Activated T-cell treated with anti-CD3 and anti-CD28 coated beads, Interleukin-2, amount 50 U/mL, for 4 hours (primary cell): Measurements from ENCODE around the gene MYOD1. TPM values are rescaled to one million over a fixed set of nuclear protein-coding genes. Genes with fewer than 3 reads are reported as not detected.

Source experiments
- ATAC-seq, 2 donors: fragments of 200-7000 bp; cut with Tn5 transposase; one replicate each; pipeline ENCODE4 v1.10.0; 2021
- DNase-seq: peaks from one replicate; pipeline ENCODE4 v3.0.0-alpha.2; 2020
- H3K27me3 Mint-ChIP-seq: one replicate; pipeline ENCODE4 v1.8.0; 2021; ENCODE audit warnings: low read depth, mixed read lengths
- H3K36me3 Mint-ChIP-seq: one replicate; pipeline ENCODE4 v1.8.0; 2022; ENCODE audit warnings: mixed read lengths; ENCODE audit not compliant: insufficient read depth
- H3K4me1 Mint-ChIP-seq: one replicate; pipeline ENCODE4 v1.8.0; 2021; ENCODE audit warnings: low read depth, mixed read lengths
- H3K4me3 Mint-ChIP-seq: one replicate; pipeline ENCODE4 v1.8.0; 2021; ENCODE audit warnings: mild to moderate bottlenecking, moderate library complexity, mixed read lengths
- H3K9me3 Mint-ChIP-seq: one replicate; pipeline ENCODE4 v1.8.0; 2021; ENCODE audit warnings: mixed read lengths
- total RNA-seq, 3 donors: library from RNA; stranded (reverse); gene quantifications; one replicate each; pipeline ENCODE4 v1.2.1, GENCODE V29; 2021

MYOD1 gene
- not detected for total RNA-seq

DNA sequence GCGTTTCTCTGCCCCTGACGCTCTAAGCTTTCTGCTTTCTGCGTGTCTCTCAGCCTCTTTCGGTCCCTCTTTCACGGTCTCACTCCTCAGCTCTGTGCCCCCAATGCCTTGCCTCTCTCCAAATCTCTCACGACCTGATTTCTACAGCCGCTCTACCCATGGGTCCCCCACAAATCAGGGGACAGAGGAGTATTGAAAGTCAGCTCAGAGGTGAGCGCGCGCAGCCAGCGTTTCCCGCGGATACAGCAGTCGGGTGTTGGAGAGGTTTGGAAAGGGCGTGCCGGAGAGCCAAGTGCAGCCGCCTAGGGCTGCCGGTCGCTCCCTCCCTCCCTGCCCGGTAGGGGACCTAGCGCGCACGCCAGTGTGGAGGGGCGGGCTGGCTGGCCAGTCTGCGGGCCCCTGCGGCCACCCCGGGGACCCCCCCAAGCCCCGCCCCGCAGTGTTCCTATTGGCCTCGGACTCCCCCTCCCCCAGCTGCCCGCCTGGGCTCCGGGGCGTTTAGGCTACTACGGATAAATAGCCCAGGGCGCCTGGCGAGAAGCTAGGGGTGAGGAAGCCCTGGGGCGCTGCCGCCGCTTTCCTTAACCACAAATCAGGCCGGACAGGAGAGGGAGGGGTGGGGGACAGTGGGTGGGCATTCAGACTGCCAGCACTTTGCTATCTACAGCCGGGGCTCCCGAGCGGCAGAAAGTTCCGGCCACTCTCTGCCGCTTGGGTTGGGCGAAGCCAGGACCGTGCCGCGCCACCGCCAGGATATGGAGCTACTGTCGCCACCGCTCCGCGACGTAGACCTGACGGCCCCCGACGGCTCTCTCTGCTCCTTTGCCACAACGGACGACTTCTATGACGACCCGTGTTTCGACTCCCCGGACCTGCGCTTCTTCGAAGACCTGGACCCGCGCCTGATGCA lies at the start of gene MYOD1:
Gene MYOD1, plus strand, starts transcription at position 544 of the 910 bp plus-strand sequence. Its CDS starts 212 bp downstream, at position 756.
- no peak for DNase-seq
- ATAC-seq: no peak
- Mint-ChIP-seq H3K27me3 (peaks cover 40% of the 10 kb centered on the region), H3K36me3 (no peaks in the 10 kb centered on the region), H3K9me3 (no peaks in the 10 kb centered on the region), H3K4me1 (no peaks in the 10 kb centered on the region), H3K4me3 (no peak within 1 kb of the TSS)

DNA sequence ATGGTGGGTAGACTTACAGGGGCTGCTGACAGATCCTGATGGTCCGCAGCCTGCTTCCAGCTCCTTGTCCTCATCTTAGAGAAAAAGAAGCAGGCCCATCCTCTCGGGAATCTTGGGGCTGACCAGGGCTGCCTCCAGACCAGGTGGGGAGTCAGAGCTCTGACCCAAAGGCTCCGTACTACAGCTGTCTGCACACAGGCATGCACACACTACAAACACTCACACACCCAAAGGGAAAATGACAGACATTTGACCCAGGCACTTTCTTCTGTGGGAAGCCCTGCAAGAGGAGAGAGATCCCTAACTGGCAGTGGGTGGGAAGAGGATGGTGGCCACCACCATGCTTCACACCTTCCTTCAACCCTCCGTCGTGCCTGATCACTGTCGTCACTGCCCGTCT lies 46.9 kb upstream of the MYOD1 start:
- Mint-ChIP-seq H3K27me3 (peaks cover 15% of the 10 kb centered on the region), H3K36me3 (no peaks in the 10 kb centered on the region), H3K9me3 (peaks cover 19% of the 10 kb centered on the region), H3K4me1 (no peaks in the 10 kb centered on the region), H3K4me3 (no peak overlapping the region)
- ATAC-seq (no peak), DNase-seq (no peak)

DNA sequence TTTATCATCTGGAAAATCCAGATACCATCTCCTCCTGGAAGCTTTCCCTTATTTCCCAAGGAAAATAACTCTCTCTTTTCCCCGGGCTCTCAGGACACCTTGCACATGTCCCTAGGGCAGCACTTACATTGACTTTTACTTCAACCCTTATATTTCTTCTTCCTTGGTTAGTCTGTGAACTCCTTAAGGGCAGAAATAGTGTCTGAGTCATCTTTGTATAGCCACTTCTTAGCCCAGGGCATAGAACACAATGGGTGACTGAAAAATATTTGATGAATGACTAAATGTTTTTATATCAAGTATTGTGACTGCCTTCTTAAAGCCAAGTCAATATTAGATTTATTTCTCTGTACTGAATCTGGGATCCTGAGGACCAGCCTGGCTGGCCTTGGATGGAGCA lies 45.4 kb upstream of the MYOD1 start:
- peaks cover 15% of the 10 kb centered on the region for H3K27me3 Mint-ChIP-seq
- no peaks in the 10 kb centered on the region for H3K4me1 Mint-ChIP-seq
- no peaks in the 10 kb centered on the region for H3K36me3 Mint-ChIP-seq
- DNase-seq: no peak
- no peak for ATAC-seq
- no peak overlapping the region for H3K4me3 Mint-ChIP-seq
- peaks cover 19% of the 10 kb centered on the region for H3K9me3 Mint-ChIP-seq

DNA sequence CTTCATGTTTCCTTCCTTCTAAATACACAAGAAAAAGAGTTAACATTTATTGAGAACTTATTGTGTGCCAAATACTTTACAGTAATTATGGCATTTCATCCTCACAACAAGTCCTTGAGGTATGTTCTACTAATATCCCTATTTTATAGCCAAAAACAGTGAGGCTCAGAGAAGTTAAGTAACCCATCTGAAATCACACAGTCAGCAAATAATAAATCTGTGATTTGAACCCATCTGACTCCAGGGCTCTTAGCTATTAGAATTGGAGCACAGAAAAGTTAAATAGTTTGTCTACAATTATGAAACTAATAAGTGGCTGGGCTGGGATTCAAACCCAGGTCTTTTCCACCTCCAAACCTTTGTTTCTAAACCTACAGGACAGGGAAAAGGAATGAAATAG lies 36.5 kb upstream of the MYOD1 start:
- no peak for DNase-seq
- no peaks in the 10 kb centered on the region for H3K9me3 Mint-ChIP-seq
- no peak for ATAC-seq
- peaks cover 20% of the 10 kb centered on the region for H3K27me3 Mint-ChIP-seq
- H3K36me3 Mint-ChIP-seq: no peaks in the 10 kb centered on the region
- H3K4me3 Mint-ChIP-seq: no peak overlapping the region
- H3K4me1 Mint-ChIP-seq: no peaks in the 10 kb centered on the region

DNA sequence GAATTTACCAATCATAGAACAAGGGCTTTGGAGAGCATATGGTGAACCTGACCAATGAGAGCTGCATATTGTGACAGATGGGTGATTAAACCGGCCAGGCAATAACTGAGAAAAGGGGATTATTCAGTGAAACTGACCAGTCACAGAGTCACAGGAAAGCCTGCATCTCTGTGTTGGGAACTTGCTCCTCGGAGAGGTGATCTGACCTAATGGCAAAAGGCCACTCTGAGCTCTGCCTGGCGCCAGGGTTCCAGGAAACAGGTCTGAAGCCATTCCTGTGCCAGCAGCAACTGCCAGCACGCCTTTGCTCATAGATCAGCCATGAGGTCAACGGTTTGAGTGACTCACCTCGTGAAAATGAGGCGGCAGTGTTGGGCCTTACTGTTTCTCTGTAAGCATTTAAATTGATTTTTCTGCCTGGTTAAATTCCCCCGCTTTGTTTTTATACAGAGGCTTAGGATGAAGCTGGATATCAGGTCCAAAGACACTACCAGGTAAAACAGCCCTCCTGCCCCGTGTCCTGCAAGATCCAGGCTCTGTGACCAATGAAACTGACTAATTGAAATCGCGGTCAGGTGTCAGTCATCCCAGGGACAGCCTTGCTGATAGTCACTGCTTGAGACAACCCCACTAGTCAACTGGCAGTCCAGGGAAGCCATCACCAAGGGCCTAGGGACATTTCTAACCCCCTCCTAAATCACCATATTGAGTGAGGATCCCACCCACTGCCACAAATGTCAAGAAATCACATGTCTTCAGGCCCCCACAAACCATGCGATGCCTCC lies 35.8 kb upstream of the MYOD1 start:
- no peaks in the 10 kb centered on the region for H3K36me3 Mint-ChIP-seq
- H3K4me1 Mint-ChIP-seq: no peaks in the 10 kb centered on the region
- H3K27me3 Mint-ChIP-seq: peaks cover 20% of the 10 kb centered on the region
- ATAC-seq (no peak), DNase-seq (no peak)
- no peak overlapping the region for H3K4me3 Mint-ChIP-seq
- no peaks in the 10 kb centered on the region for H3K9me3 Mint-ChIP-seq

DNA sequence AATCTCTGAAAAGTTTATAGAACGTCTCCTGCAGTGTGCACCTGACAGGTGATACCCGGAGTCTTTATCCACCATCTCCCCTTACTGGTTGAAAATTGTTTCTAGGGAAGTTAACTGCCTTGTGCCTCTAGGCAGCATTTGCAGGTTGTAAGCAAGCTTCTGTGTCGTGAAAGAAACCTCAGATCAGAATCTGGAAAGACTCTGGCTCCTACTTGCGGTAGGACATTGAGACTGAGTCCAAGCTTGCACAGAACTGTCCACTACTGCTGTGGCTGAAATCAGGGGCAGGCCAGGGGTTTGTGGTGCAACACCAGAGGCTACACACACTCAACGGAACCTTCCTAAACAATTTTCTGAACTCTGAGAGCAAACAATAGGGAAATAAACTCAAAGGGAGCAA lies 34.8 kb upstream of the MYOD1 start:
- H3K4me1 Mint-ChIP-seq: no peaks in the 10 kb centered on the region
- no peak for ATAC-seq
- no peak for DNase-seq
- no peaks in the 10 kb centered on the region for H3K9me3 Mint-ChIP-seq
- H3K4me3 Mint-ChIP-seq: no peak overlapping the region
- peaks cover 20% of the 10 kb centered on the region for H3K27me3 Mint-ChIP-seq
- no peaks in the 10 kb centered on the region for H3K36me3 Mint-ChIP-seq

DNA sequence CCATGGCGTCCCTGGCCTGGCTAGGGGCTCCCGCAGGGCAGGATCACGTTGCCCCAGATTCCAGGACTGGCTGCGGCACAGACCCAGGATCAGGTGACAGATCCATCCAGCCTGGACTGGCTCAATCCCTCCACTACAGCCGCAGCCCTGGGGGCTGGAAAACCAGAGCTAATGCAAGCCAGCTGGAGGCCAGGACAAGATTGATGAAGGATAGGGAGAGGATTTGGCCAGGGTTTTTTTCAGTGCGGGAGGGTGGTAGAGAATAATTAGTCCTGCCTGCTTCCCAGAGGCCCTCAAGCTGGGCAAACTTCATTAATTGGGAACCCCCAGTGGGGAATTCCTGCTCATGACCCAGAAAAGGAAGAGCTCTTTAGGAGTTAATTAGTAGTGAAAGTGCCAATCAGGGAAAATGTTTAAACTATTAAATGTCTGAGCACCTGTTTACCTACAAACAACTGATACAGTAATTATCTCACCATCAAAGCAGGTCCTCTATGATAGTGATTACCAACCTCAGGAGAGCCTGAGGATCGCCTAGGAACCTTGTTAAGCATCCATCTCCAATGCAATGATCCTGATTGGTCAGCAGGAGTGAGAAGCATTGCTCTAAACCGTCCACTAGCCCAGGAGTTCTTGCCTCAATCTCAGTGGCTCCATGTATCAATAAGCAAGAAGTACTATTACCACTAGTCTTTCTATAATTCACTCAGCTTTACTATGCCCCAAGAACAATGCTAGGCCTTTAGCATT lies 33.0 kb upstream of the MYOD1 start:
- ATAC-seq: no peak
- no peaks in the 10 kb centered on the region for H3K4me1 Mint-ChIP-seq
- H3K9me3 Mint-ChIP-seq: no peaks in the 10 kb centered on the region
- no peaks in the 10 kb centered on the region for H3K36me3 Mint-ChIP-seq
- H3K27me3 Mint-ChIP-seq: peaks cover 17% of the 10 kb centered on the region
- no peak for DNase-seq
- H3K4me3 Mint-ChIP-seq: no peak overlapping the region

DNA sequence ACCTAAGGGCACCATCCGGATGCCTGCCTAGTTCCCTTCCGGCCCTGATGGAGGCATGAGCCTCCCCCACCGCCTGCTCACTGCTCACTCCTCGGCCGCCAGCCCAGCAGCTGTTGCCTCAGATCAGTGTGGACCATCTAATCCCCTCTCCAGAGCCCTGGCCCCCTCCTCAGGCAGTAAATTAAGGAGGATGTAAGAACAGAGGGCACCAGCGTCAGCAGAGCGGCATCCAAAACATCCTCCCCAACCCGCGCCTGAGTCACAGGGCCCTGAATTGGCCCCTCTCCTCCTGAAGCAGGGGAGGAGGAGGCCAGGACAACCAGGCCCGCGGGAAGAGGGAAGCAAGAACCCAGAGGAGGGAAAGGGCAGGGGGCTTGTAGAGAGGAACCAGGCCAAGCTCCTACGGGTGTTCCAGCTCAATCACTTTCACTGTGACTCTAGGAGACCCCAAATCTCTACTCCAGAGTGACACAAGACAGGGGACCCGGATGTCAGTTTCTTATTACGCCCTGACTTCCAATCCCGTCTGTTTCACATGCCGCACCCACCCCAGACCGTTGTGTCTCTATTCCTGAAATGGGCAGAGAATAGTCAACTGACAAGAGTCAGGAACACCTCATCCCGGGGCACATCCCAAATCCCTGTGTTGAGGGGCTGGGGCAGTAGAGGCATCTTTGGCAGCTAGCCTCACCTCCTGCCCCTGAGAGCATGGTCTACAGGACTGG lies 31.3 kb upstream of the MYOD1 start:
- Mint-ChIP-seq H3K27me3 (peaks cover 18% of the 10 kb centered on the region), H3K9me3 (no peaks in the 10 kb centered on the region), H3K36me3 (no peaks in the 10 kb centered on the region), H3K4me3 (no peak overlapping the region), H3K4me1 (no peaks in the 10 kb centered on the region)
- DNase-seq: no peak
- ATAC-seq: no peak

DNA sequence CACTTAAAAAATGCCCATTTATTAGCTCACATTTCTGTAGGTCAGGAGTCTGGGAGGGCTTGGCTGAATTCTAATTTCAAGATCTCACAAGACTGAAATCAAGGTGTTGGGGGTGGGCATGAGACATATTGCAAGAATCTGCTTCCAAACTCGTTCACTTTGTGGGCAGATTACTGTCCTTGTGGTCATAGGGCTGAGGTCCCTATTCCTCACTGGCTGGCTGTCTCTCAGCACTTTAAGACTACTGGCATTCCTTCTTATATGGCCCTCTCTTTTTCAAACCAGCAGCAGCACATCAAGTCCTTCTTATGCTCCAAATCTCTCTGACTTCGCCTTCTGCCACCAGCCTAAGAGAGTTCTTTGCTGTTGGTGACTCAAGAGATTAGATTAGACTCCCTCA lies 27.8 kb upstream of the MYOD1 start:
- H3K27me3 Mint-ChIP-seq: peaks cover 34% of the 10 kb centered on the region
- H3K4me3 Mint-ChIP-seq: no peak overlapping the region
- H3K9me3 Mint-ChIP-seq: no peaks in the 10 kb centered on the region
- no peak for DNase-seq
- ATAC-seq: no peak
- no peaks in the 10 kb centered on the region for H3K36me3 Mint-ChIP-seq
- H3K4me1 Mint-ChIP-seq: no peaks in the 10 kb centered on the region

DNA sequence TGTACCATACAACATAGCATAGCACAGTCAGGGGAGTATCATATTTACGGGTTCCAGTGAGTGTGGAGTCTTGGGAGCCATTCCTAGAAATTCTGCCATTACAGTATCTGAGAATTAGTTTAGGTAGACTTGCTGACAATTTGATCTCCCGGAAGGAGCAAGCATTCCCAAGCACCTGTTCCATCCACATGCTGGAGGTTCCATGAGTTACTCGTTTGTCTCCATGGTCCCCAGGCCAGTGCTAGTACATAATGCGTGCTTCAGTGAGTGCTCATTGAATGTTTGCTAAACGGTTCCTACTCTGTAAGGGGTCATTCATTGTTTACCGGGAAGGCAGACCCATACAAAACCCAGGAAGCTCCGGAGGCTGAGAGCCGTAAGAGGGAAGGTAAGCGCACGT lies 27.4 kb upstream of the MYOD1 start:
- Mint-ChIP-seq H3K36me3 (no peaks in the 10 kb centered on the region), H3K27me3 (peaks cover 34% of the 10 kb centered on the region), H3K9me3 (no peaks in the 10 kb centered on the region), H3K4me1 (no peaks in the 10 kb centered on the region), H3K4me3 (no peak overlapping the region)
- DNase-seq: no peak
- no peak for ATAC-seq

DNA sequence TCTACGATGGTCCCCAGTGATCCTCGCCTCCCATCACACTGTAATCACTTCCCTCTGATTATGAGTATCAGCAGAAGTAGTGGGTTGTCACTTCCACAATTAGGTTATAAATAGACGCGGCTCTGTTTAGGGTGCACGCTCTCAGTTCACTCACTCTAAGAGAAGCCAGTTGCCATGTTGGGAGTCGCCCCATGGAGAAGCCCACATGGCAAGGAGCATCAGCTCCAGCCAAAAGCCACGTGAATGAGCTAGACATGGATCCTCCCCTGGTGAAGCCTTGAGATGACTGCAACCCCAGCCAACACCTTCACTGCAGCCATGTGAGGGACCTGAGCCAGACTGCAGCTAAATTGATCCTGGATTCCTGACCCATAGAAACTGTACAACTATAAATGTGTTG lies 26.4 kb upstream of the MYOD1 start:
- no peaks in the 10 kb centered on the region for H3K4me1 Mint-ChIP-seq
- no peak overlapping the region for H3K4me3 Mint-ChIP-seq
- peaks cover 40% of the 10 kb centered on the region for H3K27me3 Mint-ChIP-seq
- H3K9me3 Mint-ChIP-seq: no peaks in the 10 kb centered on the region
- no peak for ATAC-seq
- no peak for DNase-seq
- H3K36me3 Mint-ChIP-seq: no peaks in the 10 kb centered on the region

DNA sequence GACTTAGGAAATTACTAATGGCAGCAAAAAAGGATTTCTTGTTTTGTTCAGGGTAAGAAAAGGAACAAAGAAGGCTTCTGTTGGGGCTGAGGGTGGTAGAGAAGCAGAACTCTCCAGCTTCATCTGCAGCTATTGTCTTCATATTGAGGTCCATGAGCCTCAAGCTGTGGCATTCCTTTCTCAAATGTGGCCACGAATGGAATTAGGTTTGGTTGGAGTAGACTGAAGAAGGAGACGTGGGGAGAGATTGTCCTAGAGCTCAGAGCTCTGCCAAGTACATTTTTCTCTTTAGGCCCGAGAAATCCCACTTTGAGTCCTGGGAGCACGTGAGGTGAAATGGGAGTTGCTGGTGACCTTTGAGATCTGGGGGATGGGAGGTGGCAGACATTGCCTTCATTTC lies 25.8 kb upstream of the MYOD1 start:
- Mint-ChIP-seq H3K9me3 (no peaks in the 10 kb centered on the region), H3K36me3 (no peaks in the 10 kb centered on the region), H3K4me1 (no peaks in the 10 kb centered on the region), H3K4me3 (no peak overlapping the region), H3K27me3 (peaks cover 42% of the 10 kb centered on the region)
- no peak for DNase-seq
- ATAC-seq: no peak

DNA sequence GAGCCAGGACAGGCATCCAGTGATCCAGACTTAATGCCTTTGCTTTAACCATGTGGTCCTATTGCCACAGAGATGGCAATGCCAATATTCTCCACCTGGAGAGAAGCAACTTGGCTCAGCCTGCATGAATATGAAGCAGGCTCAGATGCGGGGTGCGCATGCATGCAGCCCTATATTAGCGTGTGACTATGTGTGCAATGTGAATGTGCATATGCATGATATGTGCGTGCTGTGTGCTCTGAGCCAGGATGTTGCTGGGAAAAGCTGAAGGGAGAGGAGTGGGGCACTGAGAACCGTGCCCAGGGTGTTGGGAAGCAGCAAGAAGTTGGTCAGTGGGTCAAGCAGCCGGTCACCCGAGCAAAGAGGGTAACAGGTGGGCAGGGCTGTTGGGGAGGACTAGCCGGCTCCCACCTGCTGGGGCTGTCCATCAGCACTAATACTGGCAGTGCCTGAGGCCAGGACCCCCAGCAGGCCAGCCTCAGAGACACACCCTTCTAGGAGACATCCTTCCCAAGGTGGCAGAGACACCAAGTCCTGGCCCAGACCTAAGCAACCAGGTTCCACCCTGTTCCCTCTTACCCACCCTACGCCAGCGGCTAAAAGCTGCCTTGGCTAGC lies 24.8 kb upstream of the MYOD1 start:
- H3K36me3 Mint-ChIP-seq: no peaks in the 10 kb centered on the region
- ATAC-seq: no peak
- no peak for DNase-seq
- no peaks in the 10 kb centered on the region for H3K9me3 Mint-ChIP-seq
- H3K27me3 Mint-ChIP-seq: peaks cover 45% of the 10 kb centered on the region
- H3K4me1 Mint-ChIP-seq: no peaks in the 10 kb centered on the region
- H3K4me3 Mint-ChIP-seq: no peak overlapping the region
